ENCODE data around the gene PDGFC.

The PDGFC gene

DNA sequence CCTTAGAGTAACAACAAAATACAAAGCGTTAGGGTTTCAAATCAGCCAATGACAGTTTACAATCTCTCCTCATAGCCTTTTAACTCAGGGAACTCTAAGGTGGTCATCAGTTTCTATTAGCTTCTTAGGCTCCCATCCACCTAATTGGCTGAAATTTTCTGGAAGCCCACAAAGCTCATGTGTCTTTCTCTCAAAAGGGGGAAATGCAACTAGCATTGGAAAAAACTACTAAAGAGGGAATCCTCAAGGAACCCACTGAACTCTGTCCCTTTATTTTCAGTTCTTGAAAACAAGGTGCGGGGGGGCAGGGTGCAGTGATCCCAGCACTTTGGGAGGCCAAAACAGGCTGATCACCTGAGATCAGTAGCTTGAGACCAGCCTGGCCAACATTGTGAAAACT lies 56.4 kb downstream of the PDGFC start:
- no peak overlapping the region for H3K27ac ChIP-seq

GRCh38 chr4:156913234-156913633 lies 58.4 kb downstream of the PDGFC start:
- TF ChIP-seq CTCF (IDR thresholded peaks at IDR 0.05), result no peak
- Histone ChIP-seq H3K4me3 (no peak overlapping the region), H3K27ac (no peak overlapping the region)
- no peak for DNase-seq (ENCODE audit: low spot score)

More for the DNA sequence above, 56.4 kb downstream of the PDGFC start:
- no peak for DNase-seq (ENCODE audit: low spot score)
- TF ChIP-seq CTCF (IDR thresholded peaks at IDR 0.05), result no peak
- no peak overlapping the region for H3K4me3 ChIP-seq

DNA sequence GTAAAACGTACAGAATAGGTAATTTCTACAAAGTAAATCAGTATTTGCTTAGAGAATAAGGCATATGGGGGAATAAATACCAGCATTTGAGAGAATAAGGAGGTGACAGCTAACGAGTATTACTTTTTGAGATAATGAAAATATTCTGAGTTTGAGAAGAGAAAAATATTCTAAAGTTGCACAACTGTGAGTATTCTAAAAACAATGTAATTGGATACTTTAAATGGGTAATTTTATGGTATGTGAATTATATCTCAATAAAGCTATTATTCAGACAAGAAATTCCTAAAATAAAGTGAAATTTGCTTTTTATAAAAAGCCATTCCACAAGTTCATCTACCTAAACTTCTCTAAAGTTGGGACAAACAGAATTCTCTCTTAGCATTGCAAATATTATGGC lies 62.6 kb downstream of the PDGFC start:
- DNase-seq (ENCODE audit: low spot score), result no peak
- TF ChIP-seq CTCF (IDR thresholded peaks at IDR 0.05), result no peak
- Histone ChIP-seq H3K4me3 (no peak overlapping the region), H3K27ac (no peak overlapping the region)

DNA sequence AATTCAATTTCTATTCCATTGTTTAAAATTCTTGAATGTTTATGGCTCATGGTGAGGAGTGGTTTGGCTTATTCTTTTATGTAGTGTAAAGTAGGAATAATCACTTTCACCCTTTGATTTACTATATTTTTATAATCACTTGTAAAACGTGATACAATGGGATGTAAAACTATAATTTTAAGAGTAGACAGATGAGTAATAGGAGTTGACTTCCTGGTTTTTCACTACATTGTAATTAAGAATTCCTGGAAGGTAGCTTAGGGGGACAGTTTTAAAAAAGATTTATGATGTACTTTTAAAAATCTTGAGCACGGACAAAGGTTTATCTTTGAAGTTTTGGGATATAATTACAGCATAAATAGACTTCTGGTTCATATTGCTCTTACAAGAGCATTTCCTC lies 65.3 kb downstream of the PDGFC start:
- TF ChIP-seq CTCF (IDR thresholded peaks at IDR 0.05), result no peak
- Histone ChIP-seq H3K27ac (no peak overlapping the region), H3K4me3 (no peak overlapping the region)
- no peak for DNase-seq (ENCODE audit: low spot score)

DNA sequence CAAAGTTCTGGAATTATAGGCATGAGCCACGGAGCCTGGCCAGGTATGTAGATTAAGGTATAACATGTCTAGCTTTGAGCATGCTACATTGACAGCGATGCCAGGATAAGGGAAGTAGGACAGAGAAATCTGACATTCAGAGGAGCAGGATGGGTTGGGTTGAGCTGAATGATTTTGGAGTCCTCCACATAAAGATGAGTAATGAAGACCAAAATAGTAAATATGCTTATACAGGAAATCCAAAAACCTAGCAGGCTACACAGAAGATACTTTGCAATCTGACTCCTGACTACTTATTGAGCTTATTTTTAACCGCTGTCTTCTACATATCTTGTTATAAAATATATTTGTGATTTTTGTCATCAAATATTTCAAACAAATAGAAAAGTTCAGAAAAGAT lies 69.7 kb downstream of the PDGFC start:
- no peak for TF ChIP-seq CTCF (IDR thresholded peaks at IDR 0.05)
- H3K27ac ChIP-seq, result no peak overlapping the region
- DNase-seq (ENCODE audit: low spot score), result no peak
- no peak overlapping the region for H3K4me3 ChIP-seq

GRCh38 chr4:156898373-156899117 lies 73.1 kb downstream of the PDGFC start:
- H3K4me3 ChIP-seq, result no peak overlapping the region
- peak overlapping the region in 1 of 2 donors; percentile 41 for H3K27ac ChIP-seq
- no peak for DNase-seq (ENCODE audit: low spot score)
- TF ChIP-seq CTCF (IDR thresholded peaks at IDR 0.05), result no peak

DNA sequence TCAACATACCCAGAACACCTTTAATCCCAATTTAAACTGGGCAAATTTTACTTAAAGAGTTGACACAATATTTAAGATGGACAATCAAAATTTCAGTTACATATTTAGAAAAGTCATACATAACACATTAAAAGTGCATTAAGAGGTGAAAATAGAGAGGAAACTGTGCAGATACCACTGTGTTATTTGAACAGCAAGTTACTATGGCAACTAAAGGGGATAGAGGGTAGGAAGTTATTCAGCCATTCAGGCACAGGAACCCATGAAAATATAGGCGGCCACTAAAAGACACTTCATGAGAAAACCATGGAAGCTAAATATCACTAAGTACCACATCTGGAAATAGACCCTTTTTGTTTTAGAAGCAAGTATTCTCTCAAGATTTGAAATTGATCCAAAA lies 75.1 kb downstream of the PDGFC start:
- TF ChIP-seq CTCF (IDR thresholded peaks at IDR 0.05), result no peak
- DNase-seq (ENCODE audit: low spot score), result no peak
- Histone ChIP-seq H3K4me3 (no peak overlapping the region), H3K27ac (no peak overlapping the region)
